T-helper 2 cell treated with Interferon-gamma antibody and Interleukin-4, amounts not matched to agents 5 μg/mL and 100 μg/mL, for 36 hours (primary cell): ENCODE data around the gene LRMDA.

ENCODE experiments used
- DNase-seq: peaks from one replicate; pipeline ENCODE4 v3.0.0; 2021; ENCODE audit warnings: low spot score
- H3K27ac Mint-ChIP-seq: one replicate; pipeline ENCODE4 v1.8.0; 2021; ENCODE audit warnings: mild to moderate bottlenecking, mixed read lengths
- H3K27me3 Mint-ChIP-seq: one replicate; pipeline ENCODE4 v1.8.0; 2021; ENCODE audit warnings: low read depth, mixed read lengths
- H3K36me3 Mint-ChIP-seq: one replicate; pipeline ENCODE4 v1.8.0; 2021; ENCODE audit warnings: low read depth, mixed read lengths
- H3K4me1 Mint-ChIP-seq: one replicate; pipeline ENCODE4 v1.8.0; 2021; ENCODE audit warnings: low read depth, mixed read lengths
- H3K4me3 Mint-ChIP-seq: one replicate; pipeline ENCODE4 v1.8.0; 2022; ENCODE audit warnings: mild to moderate bottlenecking, moderate library complexity, mixed read lengths
- H3K9me3 Mint-ChIP-seq: one replicate; pipeline ENCODE4 v1.8.0; 2021; ENCODE audit warnings: mixed read lengths

The LRMDA gene

GRCh38 chr10:76461024-76461423 is 1029.6 kb downstream of the LRMDA start:
- no peak overlapping the region for H3K27ac Mint-ChIP-seq
- no peak for DNase-seq
- H3K27me3 Mint-ChIP-seq = no peaks in the 10 kb centered on the region
- no peaks in the 10 kb centered on the region for H3K36me3 Mint-ChIP-seq
- H3K4me1 Mint-ChIP-seq = no peaks in the 10 kb centered on the region
- H3K9me3 Mint-ChIP-seq = no peaks in the 10 kb centered on the region
- H3K4me3 Mint-ChIP-seq = no peak overlapping the region

GRCh38 chr10:76463111-76463510 is 1031.7 kb downstream of the LRMDA start:
- H3K27me3 Mint-ChIP-seq = no peaks in the 10 kb centered on the region

GRCh38 chr10:76466836-76467503 is 1035.5 kb downstream of the LRMDA start:
- Mint-ChIP-seq H3K27ac (no peak overlapping the region), H3K4me1 (no peaks in the 10 kb centered on the region), H3K27me3 (no peaks in the 10 kb centered on the region), H3K4me3 (no peak overlapping the region), H3K36me3 (no peaks in the 10 kb centered on the region), H3K9me3 (no peaks in the 10 kb centered on the region)
- DNase-seq = no peak

More at GRCh38 chr10:76463111-76463510, 1031.7 kb downstream of the LRMDA start:
- Mint-ChIP-seq H3K4me3 (no peak overlapping the region), H3K9me3 (no peaks in the 10 kb centered on the region), H3K36me3 (no peaks in the 10 kb centered on the region), H3K27ac (no peak overlapping the region), H3K4me1 (no peaks in the 10 kb centered on the region)
- DNase-seq = no peak

- no peak overlapping the region for H3K27ac Mint-ChIP-seq
- H3K27me3 Mint-ChIP-seq = no peaks in the 10 kb centered on the region
- peaks cover 3% of the 10 kb centered on the region for H3K9me3 Mint-ChIP-seq
- H3K36me3 Mint-ChIP-seq = no peaks in the 10 kb centered on the region
- DNase-seq = no peak
- H3K4me3 Mint-ChIP-seq = no peak overlapping the region
- H3K4me1 Mint-ChIP-seq = no peaks in the 10 kb centered on the region
These were observed 1038.3 kb downstream of the LRMDA start for GRCh38 chr10:76469675-76470074.

- Mint-ChIP-seq H3K27me3 (no peaks in the 10 kb centered on the region), H3K4me1 (no peaks in the 10 kb centered on the region), H3K4me3 (no peak overlapping the region), H3K36me3 (no peaks in the 10 kb centered on the region), H3K9me3 (peaks cover 8% of the 10 kb centered on the region), H3K27ac (no peak overlapping the region)
- no peak for DNase-seq
These were observed 1047.8 kb downstream of the LRMDA start for GRCh38 chr10:76479103-76479790.

GRCh38 chr10:76481178-76481577 is 1049.8 kb downstream of the LRMDA start:
- no peak overlapping the region for H3K27ac Mint-ChIP-seq
- no peak overlapping the region for H3K4me3 Mint-ChIP-seq
- H3K4me1 Mint-ChIP-seq = no peaks in the 10 kb centered on the region
- peaks cover 8% of the 10 kb centered on the region for H3K9me3 Mint-ChIP-seq
- H3K27me3 Mint-ChIP-seq = no peaks in the 10 kb centered on the region
- no peaks in the 10 kb centered on the region for H3K36me3 Mint-ChIP-seq
- no peak for DNase-seq

GRCh38 chr10:76487582-76487981 is 1056.2 kb downstream of the LRMDA start:
- no peak overlapping the region for H3K27ac Mint-ChIP-seq
- H3K4me1 Mint-ChIP-seq = no peaks in the 10 kb centered on the region
- H3K4me3 Mint-ChIP-seq = no peak overlapping the region
- H3K27me3 Mint-ChIP-seq = no peaks in the 10 kb centered on the region
- H3K9me3 Mint-ChIP-seq = peaks cover 30% of the 10 kb centered on the region
- DNase-seq = no peak
- H3K36me3 Mint-ChIP-seq = no peaks in the 10 kb centered on the region

- no peaks in the 10 kb centered on the region for H3K4me1 Mint-ChIP-seq
- no peak overlapping the region for H3K27ac Mint-ChIP-seq
- no peaks in the 10 kb centered on the region for H3K27me3 Mint-ChIP-seq
- no peak for DNase-seq
- H3K9me3 Mint-ChIP-seq = peaks cover 30% of the 10 kb centered on the region
- H3K36me3 Mint-ChIP-seq = no peaks in the 10 kb centered on the region
- no peak overlapping the region for H3K4me3 Mint-ChIP-seq
These were observed 1057.2 kb downstream of the LRMDA start for GRCh38 chr10:76488602-76489001.

- no peaks in the 10 kb centered on the region for H3K27me3 Mint-ChIP-seq
- H3K9me3 Mint-ChIP-seq = peaks cover 34% of the 10 kb centered on the region
- H3K36me3 Mint-ChIP-seq = no peaks in the 10 kb centered on the region
- H3K4me1 Mint-ChIP-seq = no peaks in the 10 kb centered on the region
- H3K4me3 Mint-ChIP-seq = no peak overlapping the region
- no peak overlapping the region for H3K27ac Mint-ChIP-seq
- DNase-seq = no peak
These were observed 1059.8 kb downstream of the LRMDA start for GRCh38 chr10:76491216-76491615.

- no peak for DNase-seq
- Mint-ChIP-seq H3K4me3 (no peak overlapping the region), H3K36me3 (no peaks in the 10 kb centered on the region), H3K9me3 (peaks cover 32% of the 10 kb centered on the region), H3K4me1 (no peaks in the 10 kb centered on the region), H3K27ac (no peak overlapping the region), H3K27me3 (no peaks in the 10 kb centered on the region)
These were observed 1060.6 kb downstream of the LRMDA start for GRCh38 chr10:76492026-76492425.

- H3K9me3 Mint-ChIP-seq = peaks cover 26% of the 10 kb centered on the region
- H3K36me3 Mint-ChIP-seq = no peaks in the 10 kb centered on the region
- no peak overlapping the region for H3K27ac Mint-ChIP-seq
- no peak overlapping the region for H3K4me3 Mint-ChIP-seq
- H3K4me1 Mint-ChIP-seq = no peaks in the 10 kb centered on the region
- no peaks in the 10 kb centered on the region for H3K27me3 Mint-ChIP-seq
- DNase-seq = no peak
These were observed 1061.5 kb downstream of the LRMDA start for GRCh38 chr10:76492678-76493472.

GRCh38 chr10:76497666-76498065 is 1066.2 kb downstream of the LRMDA start:
- H3K9me3 Mint-ChIP-seq = peaks cover 4% of the 10 kb centered on the region
- no peak for DNase-seq
- no peaks in the 10 kb centered on the region for H3K4me1 Mint-ChIP-seq
- no peaks in the 10 kb centered on the region for H3K36me3 Mint-ChIP-seq
- no peaks in the 10 kb centered on the region for H3K27me3 Mint-ChIP-seq
- no peak overlapping the region for H3K4me3 Mint-ChIP-seq
- no peak overlapping the region for H3K27ac Mint-ChIP-seq

GRCh38 chr10:76504823-76505222 is 1073.4 kb downstream of the LRMDA start:
- no peaks in the 10 kb centered on the region for H3K27me3 Mint-ChIP-seq
- no peaks in the 10 kb centered on the region for H3K4me1 Mint-ChIP-seq

GRCh38 chr10:76509446-76509845 is 1078.0 kb downstream of the LRMDA start:
- H3K27me3 Mint-ChIP-seq = no peaks in the 10 kb centered on the region
- no peaks in the 10 kb centered on the region for H3K9me3 Mint-ChIP-seq
- H3K27ac Mint-ChIP-seq = no peak overlapping the region
- DNase-seq = no peak
- no peaks in the 10 kb centered on the region for H3K36me3 Mint-ChIP-seq
- no peaks in the 10 kb centered on the region for H3K4me1 Mint-ChIP-seq
- H3K4me3 Mint-ChIP-seq = no peak overlapping the region

More at GRCh38 chr10:76504823-76505222, 1073.4 kb downstream of the LRMDA start:
- no peak for DNase-seq
- no peak overlapping the region for H3K4me3 Mint-ChIP-seq
- no peak overlapping the region for H3K27ac Mint-ChIP-seq
- no peaks in the 10 kb centered on the region for H3K9me3 Mint-ChIP-seq
- H3K36me3 Mint-ChIP-seq = no peaks in the 10 kb centered on the region
